Calu3 (cell line): ENCODE results near the gene UPF2. TPM values are rescaled to one million over a fixed set of nuclear protein-coding genes. Genes with fewer than 3 reads are reported as not detected.

Experiments used
- BruUV-seq: library from RNA; stranded (reverse); fragments of 400-500 nt; replicated peaks from 2 replicates; lab custom pipeline; 2021; lab: Mats Ljungman, UMichigan
- CTCF ChIA-PET: fragments of 300-600 bp; sonication (Branson Sonifier 250); formaldehyde crosslinking; loops from one replicate; lab custom pipeline; 2022; ENCODE audit warnings: antibody characterized with exemption; lab: Charles Lee
- DNase-seq: peaks from one replicate; pipeline ENCODE4 v3.0.0; 2022
- H3K27ac Mint-ChIP-seq: one replicate; pipeline ENCODE4 v1.8.0; 2022; ENCODE audit warnings: mixed read lengths; ENCODE audit not compliant: unreplicated experiment
- H3K27me3 Mint-ChIP-seq: one replicate; pipeline ENCODE4 v1.8.0; 2022; ENCODE audit warnings: mixed read lengths; ENCODE audit not compliant: unreplicated experiment
- H3K36me3 Mint-ChIP-seq: one replicate; pipeline ENCODE4 v1.8.0; 2022; ENCODE audit warnings: mild to moderate bottlenecking, moderate library complexity, mixed read lengths; ENCODE audit not compliant: insufficient read depth, unreplicated experiment
- H3K4me1 Mint-ChIP-seq: one replicate; pipeline ENCODE4 v1.8.0; 2022; ENCODE audit warnings: mild to moderate bottlenecking, low read depth, mixed read lengths; ENCODE audit not compliant: unreplicated experiment
- H3K4me3 Mint-ChIP-seq: one replicate; pipeline ENCODE4 v1.8.0; 2022; ENCODE audit warnings: mild to moderate bottlenecking, low read depth, moderate library complexity, mixed read lengths; ENCODE audit not compliant: unreplicated experiment
- H3K9me3 Mint-ChIP-seq: one replicate; pipeline ENCODE4 v1.8.0; 2022; ENCODE audit warnings: low read depth, mixed read lengths; ENCODE audit not compliant: unreplicated experiment
- intact Hi-C: fragments of 100-400 bp; cut with micrococcal nuclease; formaldehyde crosslinking; loops from one replicate; pipeline ENCODE4 v1.10.0; 2022; ENCODE audit not compliant: unreplicated experiment
- total RNA-seq: library from RNA; stranded (reverse); gene quantifications from 2 replicates; pipeline ENCODE4 v1.2.3, GENCODE V29; 2022
- TF ChIP-seq, protein P1 (sequence below): fragments of 200-600 bp; IDR thresholded peaks from one replicate; pipeline ENCODE4 v1.8.0; 2022; ENCODE audit warnings: antibody characterized with exemption; ENCODE audit not compliant: unreplicated experiment

UPF2 gene
- total RNA-seq, 1 experiment from 2014 or later, result 33.7 TPM

DNA sequence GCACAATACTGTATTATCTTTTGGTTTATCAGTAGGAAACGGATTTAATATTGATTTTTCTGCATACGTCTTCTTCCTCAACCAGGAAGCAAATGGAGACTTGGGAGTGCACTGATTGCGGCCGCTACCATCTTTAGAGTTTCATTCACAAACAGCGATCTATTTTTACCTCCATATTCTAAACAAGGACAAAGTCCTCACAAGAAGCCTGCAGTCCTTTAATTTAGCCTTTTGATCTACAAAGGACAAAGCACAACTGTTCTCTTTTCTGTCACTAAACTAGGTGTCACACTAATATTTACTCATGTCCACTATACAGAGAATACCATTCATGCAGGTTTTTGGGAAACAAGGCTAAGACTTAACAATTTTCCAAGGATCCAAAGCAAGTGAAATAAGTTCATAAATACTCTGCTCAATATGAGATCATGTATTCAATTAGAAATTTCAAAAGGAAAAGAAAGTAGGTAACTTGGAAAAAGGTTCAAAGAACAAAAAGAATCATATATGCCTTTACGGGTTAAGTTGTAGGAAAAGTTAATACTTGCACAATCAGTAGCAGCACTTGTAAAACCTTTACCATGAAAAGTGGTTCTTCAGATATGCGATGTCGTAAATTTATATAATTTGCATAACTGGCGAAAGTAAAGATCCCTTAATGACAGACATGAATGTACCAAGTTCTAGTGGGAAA, 92.1 kb downstream of the UPF2 start:
- intact Hi-C loops, result no loop called here
- CTCF ChIA-PET, result no interaction called here
- DNase-seq, result no peak
- no peaks in the 10 kb centered on the region for H3K27me3 Mint-ChIP-seq
- peaks cover 15% of the 10 kb centered on the region for H3K36me3 Mint-ChIP-seq
- no TSS peak for BruUV-seq
- TF ChIP-seq, protein P1, sequence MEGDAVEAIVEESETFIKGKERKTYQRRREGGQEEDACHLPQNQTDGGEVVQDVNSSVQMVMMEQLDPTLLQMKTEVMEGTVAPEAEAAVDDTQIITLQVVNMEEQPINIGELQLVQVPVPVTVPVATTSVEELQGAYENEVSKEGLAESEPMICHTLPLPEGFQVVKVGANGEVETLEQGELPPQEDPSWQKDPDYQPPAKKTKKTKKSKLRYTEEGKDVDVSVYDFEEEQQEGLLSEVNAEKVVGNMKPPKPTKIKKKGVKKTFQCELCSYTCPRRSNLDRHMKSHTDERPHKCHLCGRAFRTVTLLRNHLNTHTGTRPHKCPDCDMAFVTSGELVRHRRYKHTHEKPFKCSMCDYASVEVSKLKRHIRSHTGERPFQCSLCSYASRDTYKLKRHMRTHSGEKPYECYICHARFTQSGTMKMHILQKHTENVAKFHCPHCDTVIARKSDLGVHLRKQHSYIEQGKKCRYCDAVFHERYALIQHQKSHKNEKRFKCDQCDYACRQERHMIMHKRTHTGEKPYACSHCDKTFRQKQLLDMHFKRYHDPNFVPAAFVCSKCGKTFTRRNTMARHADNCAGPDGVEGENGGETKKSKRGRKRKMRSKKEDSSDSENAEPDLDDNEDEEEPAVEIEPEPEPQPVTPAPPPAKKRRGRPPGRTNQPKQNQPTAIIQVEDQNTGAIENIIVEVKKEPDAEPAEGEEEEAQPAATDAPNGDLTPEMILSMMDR, result no peak
- no peaks in the 10 kb centered on the region for H3K9me3 Mint-ChIP-seq
- H3K27ac Mint-ChIP-seq, result no peak overlapping the region
- H3K4me3 Mint-ChIP-seq, result no peak overlapping the region
- no peaks in the 10 kb centered on the region for H3K4me1 Mint-ChIP-seq

DNA sequence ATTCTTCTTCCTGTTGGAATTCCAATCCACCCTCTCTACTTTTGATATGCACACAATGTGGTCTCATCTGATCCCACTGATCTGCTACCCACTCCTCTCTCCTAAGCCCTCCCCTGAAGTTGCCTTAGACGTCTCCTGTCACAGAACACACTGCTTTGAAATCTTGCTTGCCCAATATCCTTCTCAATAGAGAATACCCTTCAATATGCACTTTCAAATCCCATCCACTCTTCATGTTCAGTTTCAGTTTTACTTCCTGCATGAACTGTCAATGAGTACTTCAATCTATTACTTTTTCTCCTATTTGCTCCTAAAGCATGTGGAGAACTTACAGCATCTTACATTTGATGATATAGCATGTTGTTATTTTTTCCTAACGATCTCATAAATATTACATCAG, 93.5 kb downstream of the UPF2 start:
- intact Hi-C loops, result no loop called here
- Mint-ChIP-seq H3K4me1 (no peaks in the 10 kb centered on the region), H3K36me3 (peaks cover 18% of the 10 kb centered on the region), H3K4me3 (no peak overlapping the region), H3K9me3 (no peaks in the 10 kb centered on the region), H3K27me3 (no peaks in the 10 kb centered on the region), H3K27ac (no peak overlapping the region)
- TF ChIP-seq, protein P1, result no peak
- no TSS peak for BruUV-seq
- CTCF ChIA-PET, result no interaction called here
- DNase-seq, result no peak

DNA sequence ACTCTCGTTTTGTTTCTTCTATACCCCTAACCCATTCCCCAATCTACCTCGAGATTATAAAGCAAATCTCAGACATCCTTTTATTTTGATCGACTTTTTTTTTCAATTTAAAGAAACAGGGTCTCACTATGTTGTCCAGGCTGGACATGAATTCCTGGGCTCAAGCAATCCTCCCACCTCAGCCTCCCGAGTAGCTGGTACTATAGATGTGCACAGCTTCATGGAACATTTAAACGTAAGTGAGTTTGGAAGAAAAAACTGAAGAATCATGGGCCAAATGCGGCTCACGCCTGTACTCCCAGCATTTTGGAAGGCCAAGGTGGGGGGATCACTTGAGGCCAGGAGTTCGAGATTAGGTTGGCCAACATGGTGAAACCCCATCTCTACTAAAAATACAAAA, 96.0 kb downstream of the UPF2 start:
- Mint-ChIP-seq H3K4me1 (no peaks in the 10 kb centered on the region), H3K27ac (no peak overlapping the region), H3K27me3 (no peaks in the 10 kb centered on the region), H3K4me3 (no peak overlapping the region), H3K9me3 (no peaks in the 10 kb centered on the region), H3K36me3 (peaks cover 35% of the 10 kb centered on the region)
- CTCF ChIA-PET, result no interaction called here
- no TSS peak for BruUV-seq
- intact Hi-C loops, result no loop called here
- TF ChIP-seq, protein P1, result no peak
- no peak for DNase-seq

DNA sequence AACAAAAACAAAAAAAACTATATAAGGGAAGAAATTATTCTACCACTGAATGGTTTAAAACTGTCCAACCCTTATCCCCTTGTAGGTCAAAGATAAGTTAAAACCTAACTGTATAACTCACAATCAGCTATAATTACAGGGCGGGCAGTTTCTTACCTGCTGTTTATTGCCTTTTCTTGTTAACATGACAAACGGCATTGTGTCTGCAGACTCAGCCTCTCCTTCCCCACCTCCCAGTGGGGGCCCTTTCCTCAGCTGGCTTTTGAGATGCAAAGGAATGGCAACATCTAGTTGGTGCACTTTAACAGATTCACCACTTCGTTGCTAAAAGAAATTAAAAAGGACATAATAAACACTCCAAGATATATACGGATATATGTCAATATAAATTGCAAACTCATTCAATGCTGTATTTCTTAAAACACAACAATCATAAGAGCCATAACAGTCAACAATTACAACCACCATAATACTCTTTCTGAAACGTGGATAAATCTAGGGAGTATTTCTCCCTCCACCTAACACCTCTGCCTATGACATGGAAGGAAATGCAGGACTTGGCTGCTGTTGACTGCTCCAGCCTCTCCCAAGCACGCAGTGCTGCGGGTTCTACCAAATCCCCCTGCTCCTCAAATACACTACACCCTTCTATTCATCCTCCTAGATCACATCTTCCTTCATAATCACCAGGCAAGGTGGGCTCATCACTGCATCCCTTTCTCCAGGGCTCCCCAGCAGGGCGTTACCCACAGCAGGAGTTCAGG, 106.0 kb downstream of the UPF2 start:
- no peak overlapping the region for H3K4me3 Mint-ChIP-seq
- H3K36me3 Mint-ChIP-seq, result peaks cover 10% of the 10 kb centered on the region
- H3K27me3 Mint-ChIP-seq, result no peaks in the 10 kb centered on the region

More for the DNA sequence above, 106.0 kb downstream of the UPF2 start:
- Mint-ChIP-seq H3K9me3 (no peaks in the 10 kb centered on the region), H3K27ac (no peak overlapping the region), H3K4me1 (no peaks in the 10 kb centered on the region)
- no peak for DNase-seq
- BruUV-seq, result no TSS peak
- intact Hi-C loops, result no loop called here
- TF ChIP-seq, protein P1, result no peak
- CTCF ChIA-PET, result no interaction called here
